T-helper 2 cell treated with Interferon-gamma antibody and Interleukin-4, amounts not matched to agents 100 ng/mL and 5 ng/mL, for 36 hours (primary cell): ENCODE data around the gene ORC5. TPM values are rescaled to one million over a fixed set of nuclear protein-coding genes. Genes with fewer than 3 reads are reported as not detected.
"Not testable (repeated sequence)": the region's sequence is repeated elsewhere in the genome, so short reads cannot be mapped to it uniquely, and the experiment has no call there.

Source experiments
- intact Hi-C: fragments of 100-400 bp; cut with micrococcal nuclease; formaldehyde crosslinking; loops from one replicate; pipeline ENCODE4 v1.15.1; 2023
- total RNA-seq: library from RNA; stranded (reverse); gene quantifications from 2 replicates; pipeline ENCODE4 v1.2.3, GENCODE V29; 2022

The ORC5 gene
- total RNA-seq = 24.8 and 25.4 TPM in 2 replicates

- intact Hi-C loops = no loop called here
These were observed at the start of gene ORC5 for GRCh38 chr7:104207731-104208420. TSS of gene ORC5 (minus strand) at chr7:104208013. CDS start at chr7:104207904, 109 bp downstream.

GRCh38 chr7:104255616-104256015, 47.8 kb upstream of the ORC5 start:
- intact Hi-C loops = no loop called here

- intact Hi-C loops = no loop called here
These were observed 47.4 kb upstream of the ORC5 start for GRCh38 chr7:104255194-104255593.

- intact Hi-C loops = no loop called here
These were observed 46.9 kb upstream of the ORC5 start for GRCh38 chr7:104254696-104255095.

- intact Hi-C loops = no loop called here
These were observed 44.8 kb upstream of the ORC5 start for GRCh38 chr7:104252409-104253134.

- intact Hi-C loops = no loop called here
These were observed 34.8 kb upstream of the ORC5 start for GRCh38 chr7:104242638-104243037.

GRCh38 chr7:104241538-104242209, 33.9 kb upstream of the ORC5 start:
- intact Hi-C loops = no loop called here

- intact Hi-C loops = no loop called here
These were observed 33.3 kb upstream of the ORC5 start for GRCh38 chr7:104241135-104241534.

- intact Hi-C loops = no loop called here
These were observed 32.6 kb upstream of the ORC5 start for GRCh38 chr7:104240401-104240800.

- intact Hi-C loops = not testable (repeated sequence)
These were observed 27.2 kb upstream of the ORC5 start for GRCh38 chr7:104234990-104235389.

- intact Hi-C loops = loop anchor here (1.0 kb wide), 1 partner anchor 617 kb away; no protein-coding TSS in a partner anchor
These were observed 23.5 kb upstream of the ORC5 start for GRCh38 chr7:104231054-104232046.

GRCh38 chr7:104230606-104231005, 22.8 kb upstream of the ORC5 start:
- intact Hi-C loops = loop anchor here (1.0 kb wide), 1 partner anchor 618 kb away; no protein-coding TSS in a partner anchor

GRCh38 chr7:104228442-104228841, 20.6 kb upstream of the ORC5 start:
- intact Hi-C loops = no loop called here

- intact Hi-C loops = no loop called here
These were observed 17.6 kb upstream of the ORC5 start for GRCh38 chr7:104225451-104225850.

GRCh38 chr7:104217620-104218019, 9.8 kb upstream of the ORC5 start:
- intact Hi-C loops = no loop called here

- intact Hi-C loops = no loop called here
These were observed 1.2 kb upstream of the ORC5 start for GRCh38 chr7:104209063-104209462.

- intact Hi-C loops = no loop called here
These were observed 588 bp upstream of the ORC5 start for GRCh38 chr7:104208421-104208780.

- intact Hi-C loops = no loop called here
These were observed 474 bp downstream of the ORC5 start for GRCh38 chr7:104207348-104207730.

GRCh38 chr7:104206841-104207240, 972 bp downstream of the ORC5 start:
- intact Hi-C loops = no loop called here

GRCh38 chr7:104198673-104199278, 9.0 kb downstream of the ORC5 start:
- intact Hi-C loops = no loop called here

GRCh38 chr7:104196161-104196560, 11.7 kb downstream of the ORC5 start:
- intact Hi-C loops = no loop called here
